ENCODE results near the gene HUNK. TPM values are rescaled to one million over a fixed set of nuclear protein-coding genes. Genes with fewer than 3 reads are reported as not detected.

HUNK gene
- total RNA-seq, 2 donors from 2014 or later, result 0.35 TPM; not detected in 1

DNA sequence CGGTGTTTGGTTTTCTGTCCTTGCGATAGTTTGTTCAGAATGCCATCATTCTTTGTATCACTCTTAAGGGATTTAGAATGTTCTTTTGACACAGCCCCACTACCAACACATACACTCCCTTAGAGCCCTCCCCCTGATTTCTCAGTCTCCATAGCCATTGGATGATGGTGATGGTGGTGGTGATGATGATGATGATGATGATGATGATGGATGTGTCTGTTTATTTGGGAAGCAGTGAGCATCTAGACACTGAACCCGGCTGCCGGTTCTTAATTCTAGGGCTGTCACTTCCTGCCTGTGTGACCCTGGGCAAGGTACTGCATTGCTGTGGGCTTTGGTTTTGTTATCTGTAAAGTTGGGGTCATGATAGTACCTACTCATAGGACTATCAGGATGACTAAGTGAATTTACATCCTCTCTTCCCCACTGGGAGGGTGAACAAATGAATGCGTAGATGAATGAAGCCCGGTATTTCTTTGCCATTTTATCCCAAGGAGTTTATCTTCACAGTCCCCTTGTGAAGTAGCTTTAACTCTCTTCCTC, 100.7 kb downstream of the HUNK start:
- H3K36me3 Mint-ChIP-seq (ENCODE audit: insufficient read depth in 2 of 2), result peaks cover 0 to 8% of the 10 kb centered on the region in 2 donors
- ATAC-seq (replicated peaks in 1 of 2) (peak; percentile 34 to 67), DNase-seq (no peak)
- peaks cover 29% of the 10 kb centered on the region for H3K27me3 Mint-ChIP-seq (ENCODE audit: low read depth)
- peaks cover 0 to 3% of the 10 kb centered on the region in 2 donors for H3K9me3 Mint-ChIP-seq
- peaks cover 6% of the 10 kb centered on the region for H3K4me1 Mint-ChIP-seq (ENCODE audit: low read depth)
- H3K4me3 Mint-ChIP-seq, result no peak overlapping the region
- no peak overlapping the region for H3K27ac Mint-ChIP-seq

DNA sequence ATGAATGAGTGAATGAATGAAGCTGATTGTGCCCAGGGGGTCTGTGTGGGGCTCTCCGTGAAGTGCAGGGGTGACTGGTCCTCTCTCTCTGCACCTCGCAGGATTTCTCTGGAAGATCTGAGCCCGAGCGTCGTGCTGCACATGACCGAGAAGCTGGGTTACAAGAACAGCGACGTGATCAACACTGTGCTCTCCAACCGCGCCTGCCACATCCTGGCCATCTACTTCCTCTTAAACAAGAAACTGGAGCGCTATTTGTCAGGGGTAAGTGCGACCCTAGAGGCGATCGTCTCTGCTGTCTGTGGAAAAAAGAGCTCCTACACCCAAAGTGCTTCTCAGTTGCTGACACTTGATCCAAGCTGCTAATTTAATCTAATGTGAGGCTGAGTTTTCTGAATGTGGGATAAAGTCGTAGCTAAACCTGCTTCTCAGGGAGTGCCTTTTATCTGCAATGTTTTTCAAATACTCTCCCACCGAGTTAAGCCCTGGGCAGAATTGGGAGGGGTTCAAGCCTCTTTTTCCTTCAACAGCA, 101.7 kb downstream of the HUNK start:
- H3K4me3 Mint-ChIP-seq, result peak overlapping the region in 1 of 2 donors; percentile 54
- ATAC-seq (replicated peaks in 1 of 2) (peak; percentile 62 to 90), DNase-seq (peak; percentile 24 to 49)
- peak overlapping the region; percentile 31 for H3K27ac Mint-ChIP-seq
- H3K9me3 Mint-ChIP-seq, result peaks cover 0 to 3% of the 10 kb centered on the region in 2 donors
- H3K4me1 Mint-ChIP-seq (ENCODE audit: low read depth), result peaks cover 6% of the 10 kb centered on the region
- H3K27me3 Mint-ChIP-seq (ENCODE audit: low read depth), result peaks cover 31% of the 10 kb centered on the region
- peaks cover 0 to 8% of the 10 kb centered on the region in 2 donors for H3K36me3 Mint-ChIP-seq (ENCODE audit: insufficient read depth in 2 of 2)

- H3K9me3 Mint-ChIP-seq, result peaks cover 0 to 3% of the 10 kb centered on the region in 2 donors
- ATAC-seq (replicated peaks in 1 of 2) (no peak), DNase-seq (no peak)
- H3K27ac Mint-ChIP-seq, result no peak overlapping the region
- H3K4me1 Mint-ChIP-seq (ENCODE audit: low read depth), result peaks cover 6% of the 10 kb centered on the region
- peaks cover 0 to 8% of the 10 kb centered on the region in 2 donors for H3K36me3 Mint-ChIP-seq (ENCODE audit: insufficient read depth in 2 of 2)
- H3K4me3 Mint-ChIP-seq, result no peak overlapping the region
- peaks cover 31% of the 10 kb centered on the region for H3K27me3 Mint-ChIP-seq (ENCODE audit: low read depth)
These were observed 102.7 kb downstream of the HUNK start for GRCh38 chr21:31975491-31975890.

DNA sequence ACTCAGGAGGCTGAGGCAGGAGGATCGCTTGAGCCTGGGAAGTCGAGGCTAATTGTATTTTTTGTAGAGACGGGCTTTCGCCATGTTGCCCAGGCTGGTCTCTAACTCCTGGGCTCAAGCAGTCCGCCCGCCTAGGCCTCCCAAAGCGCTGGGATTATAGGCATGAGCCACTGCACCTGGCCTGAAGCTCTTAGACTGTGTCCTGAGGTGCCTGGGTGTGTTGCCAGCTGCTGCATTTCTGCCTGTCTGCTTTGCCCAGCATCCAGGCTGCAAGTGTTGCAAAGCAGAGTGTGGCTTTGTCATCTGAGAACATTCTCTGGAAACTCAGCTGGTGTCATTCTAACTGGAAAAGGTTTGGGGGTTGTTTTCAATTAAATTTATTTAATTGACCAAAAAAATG, 105.0 kb downstream of the HUNK start:
- H3K4me3 Mint-ChIP-seq, result no peak overlapping the region
- peaks cover 0 to 8% of the 10 kb centered on the region in 2 donors for H3K36me3 Mint-ChIP-seq (ENCODE audit: insufficient read depth in 2 of 2)
- peaks cover 41% of the 10 kb centered on the region for H3K27me3 Mint-ChIP-seq (ENCODE audit: low read depth)
- peaks cover 6% of the 10 kb centered on the region for H3K4me1 Mint-ChIP-seq (ENCODE audit: low read depth)
- peaks cover 2 to 5% of the 10 kb centered on the region in 2 donors for H3K9me3 Mint-ChIP-seq
- H3K27ac Mint-ChIP-seq, result no peak overlapping the region
- DNase-seq (no peak), ATAC-seq (replicated peaks in 1 of 2) (no peak)

DNA sequence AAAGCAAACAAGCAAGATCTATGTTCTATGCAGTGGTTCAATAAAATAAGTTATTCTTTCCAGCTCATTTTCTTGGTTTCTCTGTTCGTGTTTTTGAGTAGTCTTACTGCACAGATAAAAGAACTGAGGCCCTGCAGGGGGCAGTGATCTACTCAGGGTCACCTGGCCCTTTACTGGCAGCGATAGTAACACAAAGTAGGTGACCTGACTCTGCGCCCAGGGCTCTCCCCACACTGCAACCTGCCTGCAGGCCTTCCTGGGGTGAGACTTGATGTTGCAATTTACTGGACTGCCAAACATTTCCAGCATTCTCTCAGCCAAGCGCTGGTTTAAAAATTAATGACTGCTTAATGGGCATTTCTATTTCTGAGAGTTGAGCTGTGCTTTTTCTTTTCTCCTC, 110.3 kb downstream of the HUNK start:
- H3K4me1 Mint-ChIP-seq (ENCODE audit: low read depth), result no peaks in the 10 kb centered on the region
- H3K27me3 Mint-ChIP-seq (ENCODE audit: low read depth), result peaks cover 21% of the 10 kb centered on the region
- no peak for DNase-seq
- no peaks in the 10 kb centered on the region for H3K36me3 Mint-ChIP-seq (ENCODE audit: insufficient read depth in 2 of 2)
- H3K4me3 Mint-ChIP-seq, result no peak overlapping the region
- no peak overlapping the region for H3K27ac Mint-ChIP-seq
- ATAC-seq (replicated peaks in 1 of 2), result no peak
- peaks cover 2% of the 10 kb centered on the region in 2 donors for H3K9me3 Mint-ChIP-seq

GRCh38 chr21:31983554-31983953, 110.7 kb downstream of the HUNK start:
- Mint-ChIP-seq H3K4me3 (no peak overlapping the region), H3K27me3 (ENCODE audit: low read depth) (peaks cover 16% of the 10 kb centered on the region), H3K9me3 (peaks cover 2% of the 10 kb centered on the region in 2 donors), H3K4me1 (ENCODE audit: low read depth) (no peaks in the 10 kb centered on the region), H3K36me3 (ENCODE audit: insufficient read depth in 2 of 2) (no peaks in the 10 kb centered on the region), H3K27ac (no peak overlapping the region)
- DNase-seq (no peak), ATAC-seq (replicated peaks in 1 of 2) (no peak)

DNA sequence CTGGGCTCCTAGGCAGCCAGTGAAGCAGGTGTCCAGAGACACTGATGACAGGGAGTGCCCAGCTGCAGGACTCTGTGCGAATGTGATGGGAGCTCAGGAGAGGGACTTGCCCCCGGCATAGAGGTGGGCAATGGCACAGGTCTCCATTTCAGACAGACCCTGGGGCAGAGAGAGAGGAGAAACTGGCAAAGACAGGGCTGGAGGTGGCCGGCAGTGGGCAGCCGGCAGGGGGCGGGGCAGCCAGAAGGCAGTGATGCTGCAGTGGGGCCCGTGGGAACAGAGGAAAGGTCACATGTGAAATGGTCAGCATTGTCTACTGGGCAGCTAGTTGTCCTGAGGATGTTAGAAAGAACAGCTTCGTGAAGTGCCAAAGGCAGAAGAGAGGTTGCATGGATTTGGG, 112.6 kb downstream of the HUNK start:
- Mint-ChIP-seq H3K4me1 (ENCODE audit: low read depth) (no peaks in the 10 kb centered on the region), H3K27me3 (ENCODE audit: low read depth) (peaks cover 22% of the 10 kb centered on the region), H3K36me3 (ENCODE audit: insufficient read depth in 2 of 2) (no peaks in the 10 kb centered on the region), H3K4me3 (no peak overlapping the region), H3K27ac (no peak overlapping the region), H3K9me3 (peaks cover 2% of the 10 kb centered on the region in 2 donors)
- ATAC-seq (replicated peaks in 1 of 2) (no peak), DNase-seq (no peak)

GRCh38 chr21:31986035-31986856, 113.4 kb downstream of the HUNK start:
- H3K4me1 Mint-ChIP-seq (ENCODE audit: low read depth), result no peaks in the 10 kb centered on the region
- no peak for DNase-seq
- no peak overlapping the region for H3K27ac Mint-ChIP-seq
- ATAC-seq (replicated peaks in 1 of 2), result no peak
- peaks cover 22% of the 10 kb centered on the region for H3K27me3 Mint-ChIP-seq (ENCODE audit: low read depth)
- no peaks in the 10 kb centered on the region for H3K9me3 Mint-ChIP-seq
- H3K4me3 Mint-ChIP-seq, result no peak overlapping the region
- H3K36me3 Mint-ChIP-seq (ENCODE audit: insufficient read depth in 2 of 2), result no peaks in the 10 kb centered on the region

- no peaks in the 10 kb centered on the region for H3K36me3 Mint-ChIP-seq (ENCODE audit: insufficient read depth in 2 of 2)
- DNase-seq (no peak), ATAC-seq (replicated peaks in 1 of 2) (no peak)
- no peak overlapping the region for H3K4me3 Mint-ChIP-seq
- peaks cover 13% of the 10 kb centered on the region for H3K27me3 Mint-ChIP-seq (ENCODE audit: low read depth)
- no peaks in the 10 kb centered on the region for H3K4me1 Mint-ChIP-seq (ENCODE audit: low read depth)
- H3K27ac Mint-ChIP-seq, result no peak overlapping the region
- no peaks in the 10 kb centered on the region for H3K9me3 Mint-ChIP-seq
These were observed 114.9 kb downstream of the HUNK start for GRCh38 chr21:31987696-31988095.

DNA sequence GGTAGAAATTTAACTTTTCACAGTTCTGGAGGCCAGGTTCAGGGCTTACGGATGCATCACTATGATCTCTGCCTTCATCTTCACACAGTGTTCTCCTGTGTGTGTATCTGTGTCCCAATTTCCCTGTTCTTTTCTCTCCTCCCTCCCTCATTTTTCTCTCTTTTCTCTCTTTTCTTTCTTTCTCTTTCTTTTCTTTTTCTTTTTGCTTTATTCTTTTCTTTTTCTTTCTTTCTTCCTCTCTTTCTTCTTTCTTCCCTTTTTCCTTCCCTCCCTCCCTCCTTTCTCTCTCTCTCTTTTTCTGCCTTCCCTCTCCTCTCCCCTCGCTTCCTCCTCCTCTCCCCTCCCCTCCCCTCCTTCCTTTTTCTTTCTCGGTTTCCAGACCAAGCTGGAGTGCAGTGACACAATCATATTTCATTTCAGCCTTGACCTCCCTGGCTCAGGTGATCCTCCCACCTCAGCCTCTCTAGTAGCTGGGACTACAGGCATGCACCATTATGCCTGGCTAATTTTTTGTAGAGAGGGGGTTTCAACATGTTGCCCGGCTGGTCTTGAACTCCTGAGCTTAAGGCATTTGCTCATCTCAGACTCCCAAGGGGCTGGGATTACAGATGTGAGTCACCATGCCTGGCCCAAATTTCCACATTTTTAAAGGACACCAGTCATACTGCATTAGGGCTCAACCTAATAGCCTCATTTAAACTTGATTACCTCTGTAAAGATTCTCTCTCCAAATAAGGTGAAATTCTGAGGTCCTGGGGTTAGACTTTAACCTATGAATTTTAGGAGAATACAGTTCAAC, 115.9 kb downstream of the HUNK start:
- Mint-ChIP-seq H3K4me1 (ENCODE audit: low read depth) (no peaks in the 10 kb centered on the region), H3K27ac (no peak overlapping the region), H3K27me3 (ENCODE audit: low read depth) (peaks cover 13% of the 10 kb centered on the region), H3K9me3 (no peaks in the 10 kb centered on the region), H3K4me3 (no peak overlapping the region), H3K36me3 (ENCODE audit: insufficient read depth in 2 of 2) (no peaks in the 10 kb centered on the region)
- no peak for DNase-seq
- no peak for ATAC-seq (replicated peaks in 1 of 2)

DNA sequence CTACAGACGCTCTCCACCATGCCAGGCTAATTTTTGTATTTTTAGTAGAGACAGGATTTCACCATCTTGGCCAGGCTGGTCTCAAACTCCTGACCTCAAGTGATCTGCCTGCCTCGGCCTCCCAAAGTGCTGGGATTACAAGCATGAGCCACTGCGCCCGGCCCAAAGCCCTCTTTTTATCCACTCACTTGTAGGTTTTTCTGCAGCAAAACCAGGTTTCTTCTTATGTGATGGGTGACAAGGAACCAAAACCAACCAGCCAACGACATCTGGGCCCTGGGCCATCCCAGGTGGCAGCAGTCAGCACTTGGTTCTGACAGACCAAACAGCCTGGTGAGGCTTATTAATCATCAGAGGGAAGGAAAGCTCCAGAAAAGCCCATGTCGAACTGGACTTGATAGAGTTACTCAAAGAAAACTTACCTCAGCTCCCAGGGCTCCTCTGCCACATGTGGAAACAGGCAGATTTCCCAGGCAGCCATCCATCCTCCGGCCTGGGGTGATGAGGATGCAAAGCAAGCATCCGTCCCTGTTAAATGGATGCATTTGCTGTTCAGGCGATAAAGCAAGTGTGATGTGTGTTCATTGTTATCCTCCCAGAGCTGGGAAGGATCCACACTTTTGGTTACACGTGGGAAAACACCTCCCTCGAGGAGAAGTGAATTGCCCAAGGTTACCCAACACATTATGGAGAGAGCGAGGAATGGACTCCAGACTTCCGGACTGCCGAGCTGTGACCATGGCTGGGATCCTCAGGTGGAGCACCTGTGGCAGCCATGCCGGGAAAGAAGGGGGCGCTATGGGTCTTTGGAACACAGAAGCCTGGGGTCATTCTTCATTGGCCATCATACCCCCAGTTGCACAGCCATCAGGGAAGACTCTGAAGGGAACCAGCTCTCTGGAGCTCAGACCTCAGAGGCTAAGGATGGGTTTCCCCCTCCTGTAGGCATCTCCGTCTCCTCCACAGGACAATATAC, 118.8 kb downstream of the HUNK start:
- no peak for ATAC-seq (replicated peaks in 1 of 2)
- H3K27ac Mint-ChIP-seq, result no peak overlapping the region
- H3K4me1 Mint-ChIP-seq (ENCODE audit: low read depth), result no peaks in the 10 kb centered on the region

DNA sequence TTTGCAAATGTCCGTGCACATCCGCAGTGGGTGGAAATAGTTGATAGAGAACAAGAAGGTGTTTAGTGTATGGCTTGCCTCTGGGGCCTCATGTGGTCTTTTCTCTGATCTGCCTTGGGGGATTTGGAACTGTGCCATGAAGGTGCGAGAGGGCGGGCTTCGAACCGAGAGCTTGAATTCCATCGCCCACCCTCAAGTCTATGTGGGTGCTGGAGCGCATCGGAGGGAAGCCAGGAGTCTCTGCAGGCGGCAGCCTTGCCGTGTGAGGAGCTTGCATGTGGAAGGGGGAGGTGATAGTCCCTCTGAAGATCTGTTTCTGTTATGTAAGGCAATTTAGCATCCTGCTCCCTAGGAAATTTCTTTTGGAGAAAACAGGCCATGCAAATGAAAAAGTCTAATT, 119.6 kb downstream of the HUNK start:
- no peak overlapping the region for H3K27ac Mint-ChIP-seq
- ATAC-seq (replicated peaks in 1 of 2), result no peak
- no peak for DNase-seq
- no peaks in the 10 kb centered on the region for H3K9me3 Mint-ChIP-seq
- H3K4me1 Mint-ChIP-seq (ENCODE audit: low read depth), result no peaks in the 10 kb centered on the region
- peaks cover 9% of the 10 kb centered on the region for H3K27me3 Mint-ChIP-seq (ENCODE audit: low read depth)
- H3K4me3 Mint-ChIP-seq, result no peak overlapping the region
- no peaks in the 10 kb centered on the region for H3K36me3 Mint-ChIP-seq (ENCODE audit: insufficient read depth in 2 of 2)

More for the DNA sequence above, 118.8 kb downstream of the HUNK start:
- DNase-seq, result no peak
- Mint-ChIP-seq H3K36me3 (ENCODE audit: insufficient read depth in 2 of 2) (no peaks in the 10 kb centered on the region), H3K4me3 (no peak overlapping the region), H3K9me3 (no peaks in the 10 kb centered on the region), H3K27me3 (ENCODE audit: low read depth) (peaks cover 13% of the 10 kb centered on the region)

Data from activated T-cell treated with anti-CD3 and anti-CD28 coated beads, Interleukin-2, amount 50 U/mL, for 72 hours (primary cell).